ENCODE data around the gene AACS.

- TF ChIP-seq CTCF (IDR thresholded peaks at IDR 0.05) (no peak), POLR2A (IDR thresholded peaks at IDR 0.05) (no peak)
Measured at GRCh38 chr12:125131958-125132357, 66.7 kb downstream of the AACS start.
